Measurements from ENCODE around the gene HIP1. TPM values are rescaled to one million over a fixed set of nuclear protein-coding genes. Genes with fewer than 3 reads are reported as not detected.
A peak's percentile ranks its signal among the peaks of the same experiment; 100 is the strongest.
"Not testable (repeated sequence)": the region's sequence is repeated elsewhere in the genome, so short reads cannot be mapped to it uniquely, and the experiment has no call there.

HIP1 gene
- total RNA-seq, 1 donor from 2014 or later, result 65.5 TPM

DNA sequence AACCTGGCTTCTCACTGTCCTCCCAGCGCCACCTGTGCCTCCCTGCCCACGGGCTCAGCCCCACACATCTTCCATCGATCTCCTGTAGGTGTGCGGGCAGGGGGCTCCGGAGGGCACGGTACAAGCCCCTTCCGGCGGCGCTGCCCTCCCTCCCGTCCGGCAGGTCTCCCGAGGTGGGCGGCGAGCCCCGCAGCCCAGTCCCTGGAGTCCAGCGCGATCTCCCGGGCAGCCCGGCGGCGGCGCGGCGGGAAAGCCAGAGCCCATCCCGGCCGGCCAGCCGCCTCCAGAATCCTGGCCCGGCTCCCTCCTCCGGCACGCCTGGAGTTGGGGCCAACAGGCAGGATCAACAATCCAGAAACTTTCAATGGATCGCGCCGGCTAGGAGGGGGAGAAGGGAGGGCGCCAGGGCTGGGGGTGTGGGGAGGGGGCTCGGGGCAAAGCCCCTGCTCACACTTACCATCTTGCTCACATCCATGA is 100.1 kb downstream of the HIP1 start:
- DNase-seq, result peak; percentile 74
- H3K27ac Mint-ChIP-seq (ENCODE audit: unreplicated experiment), result peak overlapping the region; percentile 33
- H3K4me3 Mint-ChIP-seq (ENCODE audit: unreplicated experiment), result peak overlapping the region; percentile 84
- H3K9me3 Mint-ChIP-seq (ENCODE audit: unreplicated experiment), result peaks cover 6% of the 10 kb centered on the region
- peaks cover 11% of the 10 kb centered on the region for H3K27me3 Mint-ChIP-seq (ENCODE audit: unreplicated experiment)
- peaks cover 16% of the 10 kb centered on the region for H3K4me1 Mint-ChIP-seq (ENCODE audit: low read depth, unreplicated experiment)
- TF ChIP-seq CTCF (IDR thresholded peaks at IDR 0.05; ENCODE audit: partially characterized antibody, unreplicated experiment), result no peak
- H3K36me3 Mint-ChIP-seq (ENCODE audit: unreplicated experiment), result no peaks in the 10 kb centered on the region

DNA sequence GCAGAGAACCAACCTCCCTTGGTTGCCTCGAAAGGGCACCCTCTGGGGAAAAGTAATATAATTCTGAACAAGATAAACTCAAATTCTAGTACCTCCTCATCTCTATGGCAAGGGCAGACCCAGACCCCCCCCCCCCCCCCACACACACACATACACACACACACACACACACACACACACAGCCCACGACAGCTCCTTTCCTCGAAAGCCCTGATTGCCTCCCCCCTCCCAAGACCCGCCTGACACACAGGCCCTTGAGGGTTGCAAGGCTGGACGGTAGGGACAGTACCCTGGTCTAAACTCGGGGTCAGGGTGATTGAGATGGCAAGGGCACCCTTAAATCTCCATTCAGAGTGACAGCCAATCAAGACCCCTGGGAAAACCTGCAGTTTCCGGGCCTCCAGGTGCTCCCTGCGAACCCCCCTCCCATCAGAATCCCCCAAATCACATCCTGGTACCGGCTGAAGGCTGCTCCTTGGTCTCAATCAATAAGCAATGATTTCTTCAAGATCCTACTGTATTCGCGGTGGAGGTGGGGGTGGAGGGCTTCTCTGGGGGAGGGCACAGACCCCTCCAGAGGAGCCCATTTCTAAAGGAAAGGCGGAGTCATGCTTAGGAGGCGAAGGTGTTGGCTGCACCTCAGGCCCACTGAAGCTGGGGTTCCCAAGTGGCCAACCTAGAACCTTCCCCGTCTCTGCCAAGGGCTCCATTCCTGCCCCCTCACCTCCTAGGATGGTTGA is 100.7 kb downstream of the HIP1 start:
- peaks cover 6% of the 10 kb centered on the region for H3K9me3 Mint-ChIP-seq (ENCODE audit: unreplicated experiment)
- no peak for DNase-seq
- no peaks in the 10 kb centered on the region for H3K36me3 Mint-ChIP-seq (ENCODE audit: unreplicated experiment)

DNA sequence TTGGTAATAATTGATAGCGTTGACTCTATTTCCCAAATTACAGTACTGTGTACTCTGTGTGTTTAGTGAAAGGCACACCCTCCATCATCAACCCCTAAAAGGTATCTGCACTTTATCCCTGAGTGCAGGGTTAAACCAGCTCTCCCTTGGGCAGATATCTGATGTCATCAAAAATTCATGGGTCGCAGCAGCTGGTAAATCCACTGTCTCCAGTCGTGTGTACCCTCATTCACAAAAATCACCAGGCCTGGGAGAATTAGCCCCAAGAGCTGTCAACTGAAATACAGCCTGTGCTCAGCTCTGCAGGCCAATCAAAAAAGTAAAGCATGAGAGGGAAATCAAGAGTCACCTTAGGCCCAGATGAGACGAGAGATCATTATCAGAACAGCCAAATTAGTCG is 103.7 kb downstream of the HIP1 start:
- Mint-ChIP-seq H3K27me3 (ENCODE audit: unreplicated experiment) (peaks cover 10% of the 10 kb centered on the region), H3K27ac (ENCODE audit: unreplicated experiment) (peak overlapping the region; percentile 94), H3K36me3 (ENCODE audit: unreplicated experiment) (no peaks in the 10 kb centered on the region), H3K4me1 (ENCODE audit: low read depth, unreplicated experiment) (peaks cover 15% of the 10 kb centered on the region), H3K4me3 (ENCODE audit: unreplicated experiment) (peak overlapping the region; percentile 67), H3K9me3 (ENCODE audit: unreplicated experiment) (peaks cover 6% of the 10 kb centered on the region)
- no peak for TF ChIP-seq CTCF (IDR thresholded peaks at IDR 0.05; ENCODE audit: partially characterized antibody, unreplicated experiment)
- no peak for DNase-seq

More for the DNA sequence above, 100.7 kb downstream of the HIP1 start:
- Mint-ChIP-seq H3K27me3 (ENCODE audit: unreplicated experiment) (peaks cover 11% of the 10 kb centered on the region), H3K4me1 (ENCODE audit: low read depth, unreplicated experiment) (peaks cover 16% of the 10 kb centered on the region), H3K27ac (ENCODE audit: unreplicated experiment) (peak overlapping the region; percentile 33), H3K4me3 (ENCODE audit: unreplicated experiment) (peak overlapping the region; percentile 84)
- no peak for TF ChIP-seq CTCF (IDR thresholded peaks at IDR 0.05; ENCODE audit: partially characterized antibody, unreplicated experiment)

- not testable (repeated sequence) for H3K27ac Mint-ChIP-seq (ENCODE audit: unreplicated experiment); DNase-seq; H3K4me3 Mint-ChIP-seq (ENCODE audit: unreplicated experiment); H3K9me3 Mint-ChIP-seq (ENCODE audit: unreplicated experiment); H3K36me3 Mint-ChIP-seq (ENCODE audit: unreplicated experiment); H3K27me3 Mint-ChIP-seq (ENCODE audit: unreplicated experiment)
- peaks cover 11% of the 10 kb centered on the region for H3K4me1 Mint-ChIP-seq (ENCODE audit: low read depth, unreplicated experiment)
These were observed 106.2 kb downstream of the HIP1 start for GRCh38 chr7:75632587-75632986.

- peaks cover 4% of the 10 kb centered on the region for H3K36me3 Mint-ChIP-seq (ENCODE audit: unreplicated experiment)
- DNase-seq, result no peak
These were observed 107.0 kb downstream of the HIP1 start for GRCh38 chr7:75631711-75632110.

More at GRCh38 chr7:75631711-75632110, 107.0 kb downstream of the HIP1 start:
- Mint-ChIP-seq H3K4me1 (ENCODE audit: low read depth, unreplicated experiment) (peaks cover 3% of the 10 kb centered on the region), H3K4me3 (ENCODE audit: unreplicated experiment) (no peak overlapping the region), H3K27me3 (ENCODE audit: unreplicated experiment) (peaks cover 2% of the 10 kb centered on the region), H3K9me3 (ENCODE audit: unreplicated experiment) (no peaks in the 10 kb centered on the region), H3K27ac (ENCODE audit: unreplicated experiment) (no peak overlapping the region)
- TF ChIP-seq CTCF (IDR thresholded peaks at IDR 0.05; ENCODE audit: partially characterized antibody, unreplicated experiment), result no peak

Data from glutamatergic neuron (in vitro differentiated cells).